Peyer's patch (tissue), 4 donors: ENCODE measurements around the gene DNAJB8. TPM values are rescaled to one million over a fixed set of nuclear protein-coding genes. Genes with fewer than 3 reads are reported as not detected.

ENCODE experiments used
- DNase-seq, 3 donors: peaks; one replicate each; pipeline ENCODE4 v3.0.0-alpha.2; 2017 to 2019
- H3K27ac ChIP-seq, 4 donors: fragments of 200-600 bp; sonication (generic); one replicate each; pipeline ENCODE4 v1.5.1; 2016 to 2019
- H3K27me3 ChIP-seq, 2 donors: fragments of 200-600 bp; sonication (generic); one replicate each; pipeline ENCODE4 v1.5.1; 2019
- H3K36me3 ChIP-seq, 3 donors: fragments of 200-600 bp; sonication (generic); one replicate each; pipeline ENCODE4 v1.5.1; 2016 to 2019
- H3K4me1 ChIP-seq, 4 donors: fragments of 200-600 bp; sonication (generic); one replicate each; pipeline ENCODE4 v1.5.1; 2016 to 2019
- H3K4me3 ChIP-seq, 4 donors: fragments of 200-600 bp; sonication (generic); 1 replicate in 3 of 4; 2 replicates in 1 of 4; pipeline ENCODE4 v1.5.1; 2016 to 2019; ENCODE audit warnings: mild to moderate bottlenecking in 1 of 4
- H3K9me3 ChIP-seq, 4 donors: fragments of 200-600 bp; sonication (generic); one replicate each; pipeline ENCODE4 v1.5.1; 2016 to 2019; ENCODE audit warnings: mild to moderate bottlenecking in 1 of 4
- CTCF ChIP-seq, 6 experiments: fragments of 450-650 bp in 4 of 6; fragments of 200-600 bp in 2 of 6; sonication (generic) in 1 of 6; IDR thresholded peaks; one replicate each; pipeline ENCODE4 v1.5.1; 2017 to 2019; ENCODE audit warnings: antibody characterized with exemption in 6 of 6, mild to moderate bottlenecking in 3 of 6, moderate library complexity in 1 of 6
- POLR2A ChIP-seq, 2 donors: fragments of 450-650 bp; IDR thresholded peaks; one replicate each; pipeline ENCODE4 v1.5.1; 2017; ENCODE audit warnings: antibody characterized with exemption in 2 of 2, mild to moderate bottlenecking in 2 of 2, moderate library complexity in 2 of 2
- total RNA-seq, 4 donors: library from RNA; depleted of rRNA; stranded (reverse); fragments of >200 nt; gene quantifications; one replicate each; pipeline ENCODE4 v1.1.0, GENCODE V29; 2016

The DNAJB8 gene
- total RNA-seq, 4 donors from 2014 or later, result not detected

GRCh38 chr3:128463354-128463753 lies 3.3 kb downstream of the DNAJB8 start:
- Histone ChIP-seq H3K4me1 (no peaks in the 10 kb centered on the region), H3K9me3 (no peaks in the 10 kb centered on the region), H3K4me3 (no peak overlapping the region)

GRCh38 chr3:128462931-128463330 lies 3.8 kb downstream of the DNAJB8 start:
- Histone ChIP-seq H3K4me1 (no peaks in the 10 kb centered on the region), H3K27ac (no peak overlapping the region), H3K4me3 (no peak overlapping the region), H3K9me3 (no peaks in the 10 kb centered on the region), H3K36me3 (no peaks in the 10 kb centered on the region), H3K27me3 (no peaks in the 10 kb centered on the region)
- DNase-seq, result no peak
- no peak for TF ChIP-seq CTCF (IDR thresholded peaks at IDR 0.05)
- no peak for TF ChIP-seq POLR2A (IDR thresholded peaks at IDR 0.05)

More at GRCh38 chr3:128463354-128463753, 3.3 kb downstream of the DNAJB8 start:
- Histone ChIP-seq H3K27ac (no peak overlapping the region), H3K36me3 (no peaks in the 10 kb centered on the region), H3K27me3 (no peaks in the 10 kb centered on the region)
- DNase-seq, result no peak
- TF ChIP-seq POLR2A (IDR thresholded peaks at IDR 0.05) (no peak), CTCF (IDR thresholded peaks at IDR 0.05) (no peak)

GRCh38 chr3:128462341-128462910 lies 4.3 kb downstream of the DNAJB8 start:
- Histone ChIP-seq H3K36me3 (no peaks in the 10 kb centered on the region), H3K4me1 (no peaks in the 10 kb centered on the region), H3K4me3 (no peak overlapping the region), H3K27ac (no peak overlapping the region), H3K9me3 (no peaks in the 10 kb centered on the region), H3K27me3 (no peaks in the 10 kb centered on the region)
- TF ChIP-seq CTCF (IDR thresholded peaks at IDR 0.05) (no peak), POLR2A (IDR thresholded peaks at IDR 0.05) (no peak)
- no peak for DNase-seq

- Histone ChIP-seq H3K27ac (no peak overlapping the region), H3K27me3 (no peaks in the 10 kb centered on the region), H3K36me3 (no peaks in the 10 kb centered on the region), H3K4me3 (no peak overlapping the region), H3K4me1 (no peaks in the 10 kb centered on the region), H3K9me3 (no peaks in the 10 kb centered on the region)
- TF ChIP-seq POLR2A (IDR thresholded peaks at IDR 0.05) (no peak), CTCF (IDR thresholded peaks at IDR 0.05) (no peak)
- no peak for DNase-seq
Measured at GRCh38 chr3:128461731-128462130, 5.0 kb downstream of the DNAJB8 start.

GRCh38 chr3:128459461-128459820 lies 7.2 kb downstream of the DNAJB8 start:
- no peak overlapping the region for H3K4me3 ChIP-seq
- no peak for TF ChIP-seq CTCF (IDR thresholded peaks at IDR 0.05)
- TF ChIP-seq POLR2A (IDR thresholded peaks at IDR 0.05), result no peak
- H3K27me3 ChIP-seq, result no peaks in the 10 kb centered on the region
- H3K9me3 ChIP-seq, result no peaks in the 10 kb centered on the region
- H3K27ac ChIP-seq, result no peak overlapping the region
- no peaks in the 10 kb centered on the region for H3K36me3 ChIP-seq
- no peaks in the 10 kb centered on the region for H3K4me1 ChIP-seq
- DNase-seq, result no peak
